ENCODE data around the gene CTSH.

GRCh38 chr15:78977091-78977571, 32.3 kb upstream of the CTSH start:
- TF ChIP-seq POLR2AphosphoS5 (IDR thresholded peaks at IDR 0.05) = no peak
- TF ChIP-seq CTCF (IDR thresholded peaks at IDR 0.05) = no peak
- TF ChIP-seq POLR2A (IDR thresholded peaks at IDR 0.05) = no peak
- TF ChIP-seq EP300 (IDR thresholded peaks at IDR 0.05; ENCODE audit: low read depth) = no peak

Measured in transverse colon (tissue), 4 donors.